Measurements from ENCODE around the gene ENOX1. TPM values are rescaled to one million over a fixed set of nuclear protein-coding genes. Genes with fewer than 3 reads are reported as not detected.
A peak's percentile ranks its signal among the peaks of the same experiment; 100 is the strongest.

The ENOX1 gene
- total RNA-seq, 1 donor = 7.4 TPM

DNA sequence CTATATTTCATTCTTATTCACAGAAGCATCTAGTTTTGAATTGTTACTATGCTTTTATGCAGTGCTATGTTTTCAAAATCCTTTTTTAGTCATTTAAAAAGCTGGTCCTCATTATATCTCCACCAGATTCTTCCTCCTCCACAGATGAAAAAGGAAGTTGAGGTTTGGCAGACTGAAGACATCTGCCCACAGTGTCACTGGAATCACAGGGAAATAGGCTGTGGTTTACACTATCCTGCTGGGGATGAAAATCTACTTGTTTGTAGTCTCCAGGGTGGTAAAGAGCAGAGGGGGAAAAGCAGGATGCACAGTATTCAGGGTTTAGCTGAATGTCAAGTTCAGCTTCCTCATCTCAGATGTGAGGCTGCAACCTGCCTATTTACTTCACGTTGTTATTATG is 412.2 kb downstream of the ENOX1 start:
- TF ChIP-seq CTCF (IDR thresholded peaks at IDR 0.05; ENCODE audit: insufficient read depth, low read length) = no peak
- DNase-seq (ENCODE audit: low read depth) = peak; percentile 74
- H3K4me3 ChIP-seq (ENCODE audit: low read depth, low read length) = no peak overlapping the region

GRCh38 chr13:43373400-43373799 is 413.4 kb downstream of the ENOX1 start:
- DNase-seq (ENCODE audit: low read depth) = no peak
- TF ChIP-seq CTCF (IDR thresholded peaks at IDR 0.05; ENCODE audit: insufficient read depth, low read length) = no peak
- no peak overlapping the region for H3K4me3 ChIP-seq (ENCODE audit: low read depth, low read length)

GRCh38 chr13:43370842-43371241 is 415.9 kb downstream of the ENOX1 start:
- no peak for TF ChIP-seq CTCF (IDR thresholded peaks at IDR 0.05; ENCODE audit: insufficient read depth, low read length)
- no peak for DNase-seq (ENCODE audit: low read depth)
- H3K4me3 ChIP-seq (ENCODE audit: low read depth, low read length) = no peak overlapping the region

GRCh38 chr13:43369319-43369718 is 417.5 kb downstream of the ENOX1 start:
- DNase-seq (ENCODE audit: low read depth) = no peak
- no peak overlapping the region for H3K4me3 ChIP-seq (ENCODE audit: low read depth, low read length)
- TF ChIP-seq CTCF (IDR thresholded peaks at IDR 0.05; ENCODE audit: insufficient read depth, low read length) = no peak

GRCh38 chr13:43368003-43368402 is 418.8 kb downstream of the ENOX1 start:
- DNase-seq (ENCODE audit: low read depth) = peak; percentile 39
- no peak for TF ChIP-seq CTCF (IDR thresholded peaks at IDR 0.05; ENCODE audit: insufficient read depth, low read length)
- H3K4me3 ChIP-seq (ENCODE audit: low read depth, low read length) = no peak overlapping the region

DNA sequence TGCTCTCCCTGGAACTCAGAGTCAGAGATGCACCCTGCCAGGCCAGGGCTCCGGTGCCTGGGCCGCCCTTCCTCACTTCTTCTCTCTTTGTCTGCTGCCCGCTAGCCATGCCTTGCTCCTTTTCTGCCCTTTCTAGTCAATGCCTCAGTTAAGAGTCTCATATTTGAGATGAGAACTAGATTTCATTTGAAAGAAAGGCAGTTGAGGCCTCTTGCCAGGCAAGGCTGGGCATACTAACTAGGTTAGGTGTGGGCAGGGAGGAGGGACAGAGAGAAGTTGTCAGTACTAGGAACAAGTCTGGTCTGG is 421.8 kb downstream of the ENOX1 start:
- no peak for TF ChIP-seq CTCF (IDR thresholded peaks at IDR 0.05; ENCODE audit: insufficient read depth, low read length)
- DNase-seq (ENCODE audit: low read depth) = no peak
- H3K4me3 ChIP-seq (ENCODE audit: low read depth, low read length) = no peak overlapping the region

- no peak for TF ChIP-seq CTCF (IDR thresholded peaks at IDR 0.05; ENCODE audit: insufficient read depth, low read length)
- peak; percentile 88 for DNase-seq (ENCODE audit: low read depth)
- peak overlapping the region; percentile 27 for H3K4me3 ChIP-seq (ENCODE audit: low read depth, low read length)
These were observed 422.3 kb downstream of the ENOX1 start for GRCh38 chr13:43364210-43365038.
